LNCAP (cell line): ENCODE measurements around the gene CSGALNACT2.

ENCODE experiments used
- TF ChIP-seq, protein P1 (sequence below): fragments of 450-650 bp; IDR thresholded peaks from 2 replicates; pipeline ENCODE4 v1.5.1; 2017; ENCODE audit warnings: mild to moderate bottlenecking

The CSGALNACT2 gene

DNA sequence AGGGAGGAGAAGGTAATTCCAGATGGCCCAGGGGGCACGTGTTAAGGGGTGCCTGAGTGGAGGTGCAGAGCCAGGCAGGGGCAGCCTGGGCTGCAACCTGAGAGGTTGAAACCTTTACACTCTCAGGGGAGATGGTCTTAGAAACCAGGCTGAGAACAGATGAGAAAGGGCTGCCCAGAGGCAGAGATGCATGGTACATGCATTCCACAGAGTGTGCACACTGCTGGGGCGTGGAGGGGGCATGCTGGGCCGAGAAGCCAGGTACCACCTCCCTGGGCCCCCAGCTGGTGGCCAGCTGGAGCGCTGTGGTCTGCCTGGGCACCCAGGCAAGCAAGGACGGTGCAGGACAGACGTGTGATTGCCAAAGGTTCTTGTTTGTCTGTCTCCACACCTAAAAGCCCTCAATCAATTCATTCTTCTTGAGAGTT, 14.1 kb upstream of the CSGALNACT2 start:
- TF ChIP-seq, protein P1, sequence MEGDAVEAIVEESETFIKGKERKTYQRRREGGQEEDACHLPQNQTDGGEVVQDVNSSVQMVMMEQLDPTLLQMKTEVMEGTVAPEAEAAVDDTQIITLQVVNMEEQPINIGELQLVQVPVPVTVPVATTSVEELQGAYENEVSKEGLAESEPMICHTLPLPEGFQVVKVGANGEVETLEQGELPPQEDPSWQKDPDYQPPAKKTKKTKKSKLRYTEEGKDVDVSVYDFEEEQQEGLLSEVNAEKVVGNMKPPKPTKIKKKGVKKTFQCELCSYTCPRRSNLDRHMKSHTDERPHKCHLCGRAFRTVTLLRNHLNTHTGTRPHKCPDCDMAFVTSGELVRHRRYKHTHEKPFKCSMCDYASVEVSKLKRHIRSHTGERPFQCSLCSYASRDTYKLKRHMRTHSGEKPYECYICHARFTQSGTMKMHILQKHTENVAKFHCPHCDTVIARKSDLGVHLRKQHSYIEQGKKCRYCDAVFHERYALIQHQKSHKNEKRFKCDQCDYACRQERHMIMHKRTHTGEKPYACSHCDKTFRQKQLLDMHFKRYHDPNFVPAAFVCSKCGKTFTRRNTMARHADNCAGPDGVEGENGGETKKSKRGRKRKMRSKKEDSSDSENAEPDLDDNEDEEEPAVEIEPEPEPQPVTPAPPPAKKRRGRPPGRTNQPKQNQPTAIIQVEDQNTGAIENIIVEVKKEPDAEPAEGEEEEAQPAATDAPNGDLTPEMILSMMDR = no peak

DNA sequence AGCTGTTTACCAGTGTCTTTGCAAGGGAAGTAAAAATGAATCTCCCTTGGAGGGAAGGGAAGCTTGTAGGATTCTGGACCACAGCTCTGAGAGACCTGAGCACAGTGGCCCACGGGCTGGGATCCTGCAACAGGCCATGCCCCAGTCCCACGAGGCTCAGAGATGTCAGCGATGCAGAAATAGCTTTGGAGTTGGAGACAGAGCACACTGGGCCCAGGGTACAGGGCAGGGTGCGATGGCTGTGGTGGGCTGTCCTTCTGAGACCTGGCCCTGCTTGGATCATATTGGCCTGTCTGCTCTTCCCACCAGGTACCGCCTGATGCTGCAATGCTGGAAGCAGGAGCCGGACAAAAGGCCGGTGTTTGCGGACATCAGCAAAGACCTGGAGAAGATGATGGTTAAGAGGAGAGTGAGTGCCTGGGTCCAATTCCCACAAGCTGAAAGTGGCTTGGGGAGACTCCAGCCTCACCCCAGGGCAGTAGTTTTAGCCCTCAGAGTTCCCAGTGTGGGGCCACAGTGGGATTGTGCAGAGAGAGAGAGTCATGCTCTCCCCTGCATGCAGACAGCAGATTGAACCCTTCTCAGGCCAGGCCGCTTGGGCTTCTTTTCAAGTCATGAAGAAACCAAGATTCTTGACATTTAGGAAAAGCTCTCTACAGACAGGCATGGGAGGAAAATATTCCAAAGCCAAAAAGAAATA, 13.5 kb upstream of the CSGALNACT2 start:
- TF ChIP-seq, protein P1 = no peak

DNA sequence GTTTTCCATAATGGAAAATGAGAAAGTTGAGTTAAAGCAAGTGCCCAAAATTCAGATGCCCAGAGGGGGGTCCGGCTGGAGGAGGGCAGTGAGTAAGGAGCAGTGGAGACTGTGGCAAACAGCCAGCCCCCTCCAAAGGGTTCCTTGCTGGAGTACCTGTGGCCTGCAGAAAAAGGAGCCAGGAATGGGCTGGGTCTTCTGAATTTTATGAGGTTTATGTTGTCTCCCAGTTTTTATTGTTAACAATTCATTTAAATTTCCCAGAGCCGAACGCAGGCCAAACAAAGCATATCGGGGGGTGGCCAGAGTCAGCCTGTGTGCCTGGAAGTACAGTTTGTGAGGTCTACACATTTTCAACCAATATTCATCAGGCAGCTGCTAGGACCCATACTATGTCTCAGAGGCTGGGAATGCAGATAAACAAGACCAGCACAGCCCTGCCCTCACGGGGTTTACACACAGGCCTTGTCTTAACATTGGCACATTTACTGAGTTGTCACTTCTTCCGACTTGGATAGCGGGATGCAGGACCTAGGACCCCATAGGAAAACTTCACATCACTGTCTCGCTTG, 12.9 kb upstream of the CSGALNACT2 start:
- TF ChIP-seq, protein P1 = no peak

DNA sequence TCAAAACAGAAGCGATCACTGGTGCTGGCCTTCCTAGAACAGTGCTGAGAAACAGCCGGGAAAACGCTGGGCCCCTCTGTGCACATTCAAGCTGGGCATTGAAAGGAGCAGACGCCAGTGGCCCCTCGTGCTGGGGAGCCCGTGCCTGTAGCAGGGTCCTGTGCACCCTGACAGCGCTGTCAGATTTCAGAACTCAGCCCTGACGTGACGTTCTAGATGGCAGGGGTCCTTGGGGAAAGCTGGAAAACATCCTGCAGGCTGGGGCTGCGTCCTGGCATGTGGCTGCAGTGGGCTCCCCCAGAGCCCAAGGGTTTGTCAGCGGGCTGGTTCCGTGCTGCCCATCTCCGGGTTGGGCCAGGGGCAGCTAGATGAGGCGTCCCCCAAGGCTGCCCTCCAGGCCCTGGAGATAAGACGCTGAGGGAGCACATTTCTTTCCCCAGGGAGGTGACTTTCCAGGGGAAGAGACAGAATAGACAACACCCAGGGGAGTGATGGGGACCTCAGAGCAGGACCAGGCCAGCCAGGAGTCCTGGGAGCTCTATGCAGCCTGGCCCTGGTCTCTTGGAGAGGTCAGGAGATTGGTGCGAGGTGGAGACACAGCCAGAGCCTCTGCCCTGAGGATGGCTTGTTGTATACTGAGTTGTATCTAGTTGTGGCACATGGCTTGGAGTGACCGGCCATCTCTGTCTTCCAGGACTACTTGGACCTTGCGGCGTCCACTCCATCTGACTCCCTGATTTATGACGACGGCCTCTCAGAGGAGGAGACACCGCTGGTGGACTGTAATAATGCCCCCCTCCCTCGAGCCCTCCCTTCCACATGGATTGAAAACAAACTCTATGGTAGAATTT, 12.1 kb upstream of the CSGALNACT2 start:
- TF ChIP-seq, protein P1 = no peak

DNA sequence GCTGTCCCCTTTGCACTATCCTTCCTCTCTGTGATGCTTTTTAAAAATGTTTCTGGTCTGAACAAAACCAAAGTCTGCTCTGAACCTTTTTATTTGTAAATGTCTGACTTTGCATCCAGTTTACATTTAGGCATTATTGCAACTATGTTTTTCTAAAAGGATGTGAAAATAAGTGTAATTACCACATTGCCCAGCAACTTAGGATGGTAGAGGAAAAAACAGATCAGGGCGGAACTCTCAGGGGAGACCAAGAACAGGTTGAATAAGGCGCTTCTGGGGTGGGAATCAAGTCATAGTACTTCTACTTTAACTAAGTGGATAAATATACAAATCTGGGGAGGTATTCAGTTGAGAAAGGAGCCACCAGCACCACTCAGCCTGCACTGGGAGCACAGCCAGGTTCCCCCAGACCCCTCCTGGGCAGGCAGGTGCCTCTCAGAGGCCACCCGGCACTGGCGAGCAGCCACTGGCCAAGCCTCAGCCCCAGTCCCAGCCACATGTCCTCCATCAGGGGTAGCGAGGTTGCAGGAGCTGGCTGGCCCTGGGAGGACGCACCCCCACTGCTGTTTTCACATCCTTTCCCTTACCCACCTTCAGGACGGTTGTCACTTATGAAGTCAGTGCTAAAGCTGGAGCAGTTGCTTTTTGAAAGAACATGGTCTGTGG, 11.4 kb upstream of the CSGALNACT2 start:
- TF ChIP-seq, protein P1 = no peak

DNA sequence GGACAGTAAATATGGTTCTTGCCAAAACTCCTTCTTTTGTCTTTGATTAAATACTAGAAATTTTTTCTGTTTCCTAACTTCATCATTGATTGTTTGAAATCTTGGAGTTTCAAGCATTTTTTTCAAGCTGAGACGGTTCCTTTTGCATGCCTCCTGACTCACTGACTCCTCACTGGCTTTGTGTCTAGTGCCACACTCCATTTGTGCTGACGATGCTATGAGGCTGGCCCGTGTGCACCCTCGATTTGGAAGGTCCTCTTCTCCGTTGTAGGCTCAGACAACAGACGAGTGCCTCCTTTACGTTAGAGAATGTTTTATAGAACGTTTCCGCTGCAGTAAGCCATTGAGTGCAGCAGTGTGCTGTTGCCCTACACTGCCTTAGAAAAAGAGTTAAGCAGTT, 10.8 kb upstream of the CSGALNACT2 start:
- TF ChIP-seq, protein P1 = no peak

DNA sequence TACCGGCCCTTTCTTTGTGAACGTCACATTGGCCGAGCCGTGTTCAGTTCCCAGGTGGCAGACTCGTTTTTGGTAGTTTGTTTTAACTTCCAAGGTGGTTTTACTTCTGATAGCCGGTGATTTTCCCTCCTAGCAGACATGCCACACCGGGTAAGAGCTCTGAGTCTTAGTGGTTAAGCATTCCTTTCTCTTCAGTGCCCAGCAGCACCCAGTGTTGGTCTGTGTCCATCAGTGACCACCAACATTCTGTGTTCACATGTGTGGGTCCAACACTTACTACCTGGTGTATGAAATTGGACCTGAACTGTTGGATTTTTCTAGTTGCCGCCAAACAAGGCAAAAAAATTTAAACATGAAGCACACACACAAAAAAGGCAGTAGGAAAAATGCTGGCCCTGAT, 9.9 kb upstream of the CSGALNACT2 start:
- TF ChIP-seq, protein P1 = no peak
